BE2C (cell line): ENCODE results near the gene FBXO48.

ENCODE experiments used
- DNase-seq: peaks from one replicate; pipeline ENCODE4 v3.0.0-alpha.2; 2020
- H3K27me3 ChIP-seq: fragments of 250-450 bp; sonication (Bioruptor Pico); 2 replicates; pipeline ENCODE4 v1.5.1; 2020; ENCODE audit warnings: mild to moderate bottlenecking
- H3K36me3 ChIP-seq: fragments of 250-450 bp; sonication (Bioruptor Pico); 2 replicates; pipeline ENCODE4 v1.5.1; 2020; ENCODE audit warnings: mild to moderate bottlenecking
- H3K4me1 ChIP-seq: fragments of 250-450 bp; sonication (Bioruptor Pico); 2 replicates; pipeline ENCODE4 v1.5.1; 2020
- H3K4me3 ChIP-seq: 2 replicates; pipeline ENCODE4 v1.5.1; 2011; ENCODE audit warnings: low read depth, low read length
- H3K9me3 ChIP-seq: fragments of 250-450 bp; sonication (Bioruptor Pico); 2 replicates; pipeline ENCODE4 v1.5.1; 2020
- CTCF ChIP-seq: IDR thresholded peaks from 2 replicates; pipeline ENCODE4 v1.5.1; 2012; ENCODE audit warnings: mild to moderate bottlenecking, low read depth, low read length

Gene FBXO48

GRCh38 chr2:68414452-68414851 lies 52.6 kb downstream of the FBXO48 start:
- Histone ChIP-seq H3K36me3 (no peaks in the 10 kb centered on the region), H3K27me3 (no peaks in the 10 kb centered on the region), H3K9me3 (no peaks in the 10 kb centered on the region), H3K4me1 (no peaks in the 10 kb centered on the region), H3K4me3 (no peak overlapping the region)
- no peak for TF ChIP-seq CTCF
- no peak for DNase-seq

GRCh38 chr2:68413466-68413865 lies 53.6 kb downstream of the FBXO48 start:
- DNase-seq, result no peak
- no peaks in the 10 kb centered on the region for H3K4me1 ChIP-seq
- H3K4me3 ChIP-seq, result no peak overlapping the region
- TF ChIP-seq CTCF, result no peak
- H3K27me3 ChIP-seq, result no peaks in the 10 kb centered on the region
- no peaks in the 10 kb centered on the region for H3K36me3 ChIP-seq
- H3K9me3 ChIP-seq, result no peaks in the 10 kb centered on the region

GRCh38 chr2:68412127-68412819 lies 54.8 kb downstream of the FBXO48 start:
- DNase-seq, result no peak
- Histone ChIP-seq H3K36me3 (no peaks in the 10 kb centered on the region), H3K9me3 (no peaks in the 10 kb centered on the region), H3K27me3 (no peaks in the 10 kb centered on the region), H3K4me3 (no peak overlapping the region), H3K4me1 (no peaks in the 10 kb centered on the region)
- no peak for TF ChIP-seq CTCF

- Histone ChIP-seq H3K36me3 (no peaks in the 10 kb centered on the region), H3K9me3 (no peaks in the 10 kb centered on the region), H3K4me3 (no peak overlapping the region), H3K27me3 (no peaks in the 10 kb centered on the region), H3K4me1 (no peaks in the 10 kb centered on the region)
- DNase-seq, result no peak
- TF ChIP-seq CTCF, result no peak
Observed at GRCh38 chr2:68411397-68412126, 55.5 kb downstream of the FBXO48 start.
